ENCODE measurements around the gene SYNPR.

The SYNPR gene

DNA sequence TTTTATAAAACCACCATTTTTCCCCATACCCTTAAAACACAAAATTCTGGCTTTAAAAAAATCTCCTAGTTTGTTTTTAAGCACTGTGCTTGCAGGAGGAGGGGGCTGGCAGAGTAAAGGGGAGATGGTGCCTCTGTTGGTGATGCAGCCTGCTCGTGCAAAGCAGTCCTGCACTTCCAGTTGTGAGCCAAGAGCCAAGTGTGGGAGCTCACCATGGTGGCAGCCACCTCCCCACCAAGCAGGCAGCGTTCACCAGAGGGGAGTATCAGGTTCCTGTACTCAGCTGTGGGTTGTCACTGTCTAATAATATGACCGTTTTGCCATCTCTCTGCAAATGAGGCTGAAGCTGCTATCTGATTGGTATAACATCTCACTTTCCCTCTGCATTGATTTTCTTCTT, 164.8 kb downstream of the SYNPR start:
- in situ Hi-C loops (cut with MboI; ENCODE audit: low pct_unique_long_range_greater_than_20kb, low sequenced_read_pairs): no loop called here
- no peak for DNase-seq

DNA sequence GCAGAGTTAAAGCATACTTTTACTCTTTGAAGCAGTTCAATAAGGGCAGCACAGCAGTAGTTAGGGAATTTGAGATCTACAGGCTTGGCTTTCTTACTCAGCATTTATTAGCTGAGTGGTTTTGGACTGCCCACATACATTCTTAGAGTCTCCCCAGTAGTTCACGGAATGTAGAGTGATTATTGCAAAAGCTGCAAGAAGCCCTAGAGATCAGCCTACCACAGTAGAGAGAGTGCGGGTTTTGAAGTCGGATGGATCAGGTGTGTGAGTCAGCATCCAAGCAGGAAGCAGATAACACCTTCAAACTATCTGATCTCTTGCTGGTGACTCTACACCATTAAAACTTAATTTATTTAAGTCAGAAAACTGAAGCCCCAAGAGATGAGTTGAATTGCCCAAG, 171.9 kb downstream of the SYNPR start:
- no peak for DNase-seq
- in situ Hi-C loops (cut with MboI; ENCODE audit: low pct_unique_long_range_greater_than_20kb, low sequenced_read_pairs): no loop called here

DNA sequence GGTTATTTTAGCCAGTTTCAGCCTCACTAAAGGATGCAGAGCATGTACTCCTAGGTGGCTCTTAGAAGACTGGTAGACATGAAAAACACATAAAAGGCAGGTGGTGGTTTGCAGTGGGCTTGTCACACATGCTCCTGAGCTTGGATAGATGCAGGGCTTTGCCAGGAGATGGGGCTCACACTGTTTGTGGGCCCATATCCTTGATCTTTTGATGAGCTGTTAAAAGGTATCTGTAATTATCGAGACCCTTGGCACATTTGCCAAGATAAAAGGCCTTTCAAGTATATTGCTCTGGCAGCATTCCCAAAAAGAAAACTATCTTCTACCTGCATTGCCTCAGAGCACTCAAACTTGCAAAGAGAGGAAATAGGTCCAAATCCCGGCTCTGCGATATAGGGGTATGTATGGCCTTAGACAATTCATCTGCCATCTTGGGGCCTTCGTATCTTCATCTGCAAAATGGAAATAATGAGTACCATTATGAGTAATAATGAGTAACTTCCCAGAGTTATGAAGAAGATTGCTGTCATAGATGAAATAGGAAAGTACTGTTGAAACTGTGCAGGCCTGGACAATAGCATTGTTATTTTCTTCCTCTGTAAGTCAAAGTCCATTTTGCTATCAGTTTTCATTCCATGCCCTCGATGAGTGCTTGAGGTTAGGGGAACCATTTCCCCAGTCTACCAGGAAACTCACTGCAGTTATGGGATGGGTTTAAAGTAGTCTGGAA, 172.7 kb downstream of the SYNPR start:
- in situ Hi-C loops (cut with MboI; ENCODE audit: low pct_unique_long_range_greater_than_20kb, low sequenced_read_pairs): no loop called here
- DNase-seq: no peak

DNA sequence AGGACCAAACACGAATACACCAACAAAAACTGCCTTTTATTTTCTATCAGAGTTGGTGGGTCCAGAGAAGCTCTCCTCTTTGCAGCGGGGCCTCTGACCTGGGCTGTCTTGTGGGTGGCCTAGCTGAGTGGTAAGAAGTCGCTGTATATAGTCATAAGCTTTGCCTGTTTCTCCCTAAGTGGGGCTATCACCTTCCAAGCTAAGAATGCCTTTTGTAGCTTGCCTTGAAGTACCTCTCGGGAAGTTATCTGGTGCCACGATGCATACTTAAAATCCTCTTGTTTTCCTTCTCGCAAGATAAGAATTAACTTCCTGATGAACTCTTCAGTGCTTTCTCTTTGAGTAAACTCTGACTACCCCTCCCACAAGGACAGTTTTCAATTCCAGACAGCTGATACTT, 178.8 kb downstream of the SYNPR start:
- no peak for DNase-seq
- in situ Hi-C loops (cut with MboI; ENCODE audit: low pct_unique_long_range_greater_than_20kb, low sequenced_read_pairs): no loop called here

DNA sequence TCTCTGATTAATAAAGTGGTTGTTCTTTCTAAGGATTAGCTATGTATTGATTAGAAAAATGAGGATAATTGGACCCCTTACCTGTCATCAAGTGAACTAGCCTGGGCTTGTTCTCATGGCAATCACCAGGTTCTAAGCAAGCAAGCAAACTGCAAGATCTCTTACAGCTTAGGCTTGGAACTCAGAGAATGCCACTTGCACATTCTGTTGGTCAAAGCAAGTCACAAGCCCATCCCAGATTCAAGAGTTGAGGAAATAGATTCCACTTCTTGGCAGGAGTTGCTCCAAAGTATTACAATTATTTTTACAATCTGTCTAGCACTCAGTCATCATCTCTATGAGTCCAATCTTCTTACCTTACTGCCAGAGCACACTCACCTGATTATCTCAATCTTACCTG, 180.3 kb downstream of the SYNPR start:
- no peak for DNase-seq
- in situ Hi-C loops (cut with MboI; ENCODE audit: low pct_unique_long_range_greater_than_20kb, low sequenced_read_pairs): no loop called here

DNA sequence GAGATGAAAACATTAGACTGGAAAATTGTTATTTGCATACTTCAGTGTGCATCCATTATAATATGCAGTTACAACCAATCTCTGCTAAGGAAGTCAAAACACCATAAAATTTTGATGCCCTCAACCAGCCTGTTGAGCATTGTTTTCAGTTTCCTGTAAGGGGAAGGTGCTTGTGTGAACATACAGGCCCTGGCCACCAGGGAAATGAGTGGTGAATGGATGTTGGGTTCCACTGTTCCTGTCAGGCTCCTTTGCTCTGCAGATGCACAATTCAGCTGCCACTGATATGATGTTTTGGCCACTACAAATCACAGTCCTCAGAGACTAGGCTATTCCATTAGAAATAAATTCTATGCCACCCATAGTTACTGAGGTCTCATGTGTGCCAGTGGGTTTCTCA, 184.6 kb downstream of the SYNPR start:
- in situ Hi-C loops (cut with MboI; ENCODE audit: low pct_unique_long_range_greater_than_20kb, low sequenced_read_pairs): no loop called here
- no peak for DNase-seq

DNA sequence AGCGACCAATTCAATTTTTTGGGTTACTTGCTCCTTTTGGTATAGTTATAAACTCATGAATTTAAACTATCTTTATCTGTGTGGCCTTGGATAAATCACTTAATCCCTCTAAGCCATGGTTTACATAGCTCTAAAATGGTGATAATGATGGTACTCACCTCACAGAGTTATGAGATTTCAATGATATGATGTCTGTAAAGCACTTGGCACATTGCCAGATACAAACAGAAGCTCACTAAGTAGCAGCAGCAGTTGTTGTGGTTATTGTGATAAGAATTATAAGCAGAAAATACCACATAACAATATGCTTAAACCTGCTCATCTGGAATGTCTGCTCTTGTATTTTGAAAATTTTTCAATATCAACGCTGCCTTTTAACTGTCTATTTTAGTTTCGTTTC, 189.3 kb downstream of the SYNPR start:
- in situ Hi-C loops (cut with MboI; ENCODE audit: low pct_unique_long_range_greater_than_20kb, low sequenced_read_pairs): no loop called here
- no peak for DNase-seq

DNA sequence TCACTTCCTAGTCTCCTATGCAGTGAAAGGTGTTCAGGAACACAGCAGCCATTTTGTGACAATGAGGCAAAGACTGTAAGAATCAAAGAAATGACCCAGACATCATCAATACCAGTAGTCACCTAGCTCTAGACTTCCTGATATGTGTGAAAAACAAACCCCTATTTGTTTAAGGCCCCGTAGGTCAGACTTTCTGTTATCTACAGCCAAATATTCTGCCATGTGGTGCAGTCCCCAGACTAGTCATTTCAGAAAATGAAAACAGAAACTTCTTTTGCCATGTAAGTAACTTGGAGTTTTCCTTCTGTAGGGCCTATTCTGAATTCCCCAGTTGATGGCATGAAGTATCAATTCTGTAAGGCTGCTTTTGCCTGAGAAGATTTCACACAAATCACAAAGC, 192.6 kb downstream of the SYNPR start:
- in situ Hi-C loops (cut with MboI; ENCODE audit: low pct_unique_long_range_greater_than_20kb, low sequenced_read_pairs): no loop called here
- no peak for DNase-seq

DNA sequence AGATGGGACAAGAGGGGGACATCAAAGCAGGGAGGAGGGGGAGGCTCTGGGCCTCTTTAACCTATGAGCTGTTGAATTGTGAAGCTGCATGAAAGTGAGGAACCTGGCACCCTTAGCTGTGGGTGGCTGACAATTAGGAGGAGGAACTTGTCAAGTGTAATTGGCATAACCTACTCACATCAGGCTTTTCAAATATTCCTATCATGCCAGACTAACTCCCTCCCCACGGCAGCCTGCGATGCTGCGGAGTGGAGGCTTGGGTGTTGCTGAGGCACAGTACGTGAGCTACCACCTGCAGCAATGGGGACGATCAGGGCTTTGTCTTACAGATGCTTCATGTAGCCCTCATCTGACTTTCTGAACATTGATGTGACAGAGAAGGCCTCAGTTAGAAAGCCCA, 193.7 kb downstream of the SYNPR start:
- no peak for DNase-seq
- in situ Hi-C loops (cut with MboI; ENCODE audit: low pct_unique_long_range_greater_than_20kb, low sequenced_read_pairs): no loop called here

DNA sequence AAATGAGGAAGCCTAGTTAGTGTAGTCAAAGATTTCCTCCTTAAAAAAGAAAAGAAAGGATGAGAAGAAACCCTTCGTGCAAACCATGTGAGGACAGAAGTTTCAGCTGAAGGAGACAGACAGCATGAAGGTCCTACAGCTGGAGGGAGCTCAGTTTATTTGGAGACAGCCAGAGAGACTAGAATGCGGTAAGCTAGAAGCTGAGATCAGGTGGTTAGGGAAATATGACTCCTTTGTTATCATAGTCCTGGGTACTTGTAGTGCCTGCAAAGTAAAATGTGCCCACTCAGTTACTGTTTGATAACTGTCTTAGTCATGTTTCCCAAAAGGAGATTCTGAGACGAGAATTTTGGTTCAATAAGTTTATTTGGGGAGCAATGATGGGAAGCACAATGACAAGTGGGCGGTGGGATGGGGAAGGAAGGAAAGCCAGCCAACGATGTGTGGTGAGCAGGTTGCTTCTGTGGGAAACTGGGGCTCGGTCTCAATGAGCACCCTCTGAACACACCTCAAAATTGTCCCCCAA, 195.6 kb downstream of the SYNPR start:
- no peak for DNase-seq
- in situ Hi-C loops (cut with MboI; ENCODE audit: low pct_unique_long_range_greater_than_20kb, low sequenced_read_pairs): no loop called here

DNA sequence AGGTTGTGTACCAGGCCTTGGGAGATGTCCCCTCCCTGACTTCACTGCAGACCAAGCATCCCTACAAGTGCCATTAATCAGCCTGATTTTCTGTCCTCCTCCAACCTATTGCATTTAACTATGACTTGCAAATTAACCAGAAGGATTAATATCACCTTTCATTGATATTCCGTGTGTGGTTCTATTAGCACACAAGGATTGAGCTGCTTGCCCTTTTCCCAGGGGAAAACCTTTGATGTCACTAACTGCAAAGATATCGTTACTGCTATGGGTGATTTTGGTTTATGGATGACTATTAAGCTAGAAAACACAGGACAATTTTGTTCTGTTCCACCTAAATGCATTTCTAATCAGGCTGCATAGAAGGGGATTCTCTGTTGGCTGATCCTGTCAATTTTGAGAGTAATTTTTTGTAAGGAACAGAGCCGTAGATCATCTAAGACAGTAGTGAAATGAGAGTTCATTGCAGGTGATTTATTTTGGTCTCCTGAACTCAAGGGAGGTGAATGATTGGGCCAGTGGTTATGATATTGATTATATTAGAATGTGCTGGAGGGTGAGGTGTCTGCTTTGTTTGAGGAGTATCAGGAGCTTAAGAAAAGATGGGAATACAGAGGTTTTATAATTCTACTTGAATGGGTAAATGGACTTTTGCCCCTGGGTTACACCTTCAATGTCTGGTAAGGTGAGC, 196.9 kb downstream of the SYNPR start:
- no peak for DNase-seq
- in situ Hi-C loops (cut with MboI; ENCODE audit: low pct_unique_long_range_greater_than_20kb, low sequenced_read_pairs): no loop called here

DNA sequence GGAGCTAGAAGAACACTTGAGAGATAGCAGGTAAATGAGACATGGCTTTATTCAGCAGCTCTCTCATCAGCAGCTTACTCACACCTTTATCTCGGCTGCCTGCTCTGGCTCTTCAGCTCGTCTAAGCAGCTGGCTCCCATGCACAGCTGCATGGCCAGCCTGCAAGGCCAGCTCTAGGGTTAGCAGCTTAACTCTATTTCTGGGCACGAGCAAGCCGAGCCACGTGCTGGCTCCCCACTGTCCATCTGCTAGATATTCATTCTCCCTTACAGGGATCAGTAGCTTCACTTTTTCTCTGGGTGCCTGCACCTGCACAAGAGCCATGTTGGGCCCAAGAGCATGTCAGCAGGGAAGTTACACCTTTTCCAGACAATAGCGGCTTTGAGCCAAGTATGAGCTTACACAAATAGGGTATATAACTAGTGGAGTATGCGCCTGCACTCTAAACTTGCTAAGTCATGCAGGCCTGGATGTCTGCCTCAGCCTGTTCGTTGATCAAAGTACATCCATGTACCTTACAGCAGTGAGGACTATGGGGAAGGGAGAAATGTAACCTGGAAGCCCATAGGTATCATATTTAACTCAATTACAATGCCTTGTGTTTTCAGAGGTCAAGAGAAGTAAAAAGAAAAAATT, 199.5 kb downstream of the SYNPR start:
- in situ Hi-C loops (cut with MboI; ENCODE audit: low pct_unique_long_range_greater_than_20kb, low sequenced_read_pairs): no loop called here
- no peak for DNase-seq

DNA sequence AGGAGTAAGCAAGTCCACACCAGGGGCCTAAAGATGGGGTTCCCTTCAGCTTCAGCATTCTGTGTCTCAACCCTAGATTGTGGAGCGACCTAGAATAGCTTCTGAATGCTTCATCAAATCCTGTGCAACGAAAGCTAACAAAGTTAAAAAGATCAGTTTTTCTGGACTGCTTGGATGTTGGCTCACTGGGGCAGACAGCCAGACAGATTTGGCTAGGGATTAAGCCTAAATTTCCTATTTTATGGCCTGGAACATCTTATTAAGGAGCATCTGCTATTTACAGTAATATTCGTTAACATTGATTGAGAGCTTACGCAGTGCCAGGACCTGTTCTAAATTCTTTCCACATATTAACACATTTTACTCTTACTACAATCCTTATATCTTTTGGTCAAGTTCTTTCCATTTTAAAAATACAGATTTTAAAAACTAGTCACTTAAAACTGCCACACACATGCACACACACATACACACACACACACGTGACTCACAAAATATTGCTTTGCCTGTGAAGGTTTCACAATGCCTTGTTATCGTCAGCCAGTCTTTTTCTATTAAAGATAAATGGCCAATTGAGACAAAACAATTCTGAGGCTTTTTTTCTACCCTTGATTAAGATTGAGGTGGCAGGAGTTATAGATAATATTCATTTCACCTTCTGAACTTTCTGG, 201.0 kb downstream of the SYNPR start:
- in situ Hi-C loops (cut with MboI; ENCODE audit: low pct_unique_long_range_greater_than_20kb, low sequenced_read_pairs): no loop called here
- no peak for DNase-seq

DNA sequence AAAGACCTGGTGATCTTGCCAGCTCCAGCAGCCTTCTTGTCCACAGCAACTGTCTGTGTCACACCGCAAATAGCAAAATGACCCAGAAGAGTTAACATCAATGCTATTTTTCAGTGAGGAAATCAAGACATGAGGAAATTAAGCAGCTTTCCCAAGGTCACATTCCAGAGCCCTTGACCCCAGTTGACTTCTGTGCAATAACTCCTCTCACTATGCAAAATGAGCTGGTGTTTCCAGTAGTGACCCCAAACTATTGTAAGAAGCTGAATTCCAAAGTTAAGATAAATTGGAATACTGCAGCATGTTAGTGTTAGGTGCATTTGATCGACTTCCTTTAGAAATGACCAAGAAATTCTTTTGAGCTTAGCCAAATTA, 201.5 kb downstream of the SYNPR start:
- in situ Hi-C loops (cut with MboI; ENCODE audit: low pct_unique_long_range_greater_than_20kb, low sequenced_read_pairs): no loop called here
- no peak for DNase-seq

DNA sequence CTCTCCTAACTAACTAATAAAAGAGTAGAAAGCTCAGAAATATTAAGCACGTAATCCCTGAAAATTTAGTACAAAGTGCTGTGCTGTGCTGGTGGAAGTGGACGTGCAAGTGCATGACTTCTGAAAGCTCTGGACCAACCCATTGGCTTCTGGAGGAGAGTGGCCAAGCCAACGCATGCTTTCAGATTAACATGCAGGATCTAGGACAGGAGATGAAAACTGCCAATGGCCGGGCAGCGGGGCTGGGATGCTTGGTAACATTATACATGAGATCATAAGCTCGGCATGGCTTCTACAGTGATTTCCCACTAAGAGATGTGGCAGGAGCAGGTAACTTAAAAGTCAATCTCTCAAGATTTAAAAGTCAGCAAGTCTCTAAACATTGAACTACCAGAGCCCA, 203.5 kb downstream of the SYNPR start:
- in situ Hi-C loops (cut with MboI; ENCODE audit: low pct_unique_long_range_greater_than_20kb, low sequenced_read_pairs): no loop called here
- DNase-seq: no peak

DNA sequence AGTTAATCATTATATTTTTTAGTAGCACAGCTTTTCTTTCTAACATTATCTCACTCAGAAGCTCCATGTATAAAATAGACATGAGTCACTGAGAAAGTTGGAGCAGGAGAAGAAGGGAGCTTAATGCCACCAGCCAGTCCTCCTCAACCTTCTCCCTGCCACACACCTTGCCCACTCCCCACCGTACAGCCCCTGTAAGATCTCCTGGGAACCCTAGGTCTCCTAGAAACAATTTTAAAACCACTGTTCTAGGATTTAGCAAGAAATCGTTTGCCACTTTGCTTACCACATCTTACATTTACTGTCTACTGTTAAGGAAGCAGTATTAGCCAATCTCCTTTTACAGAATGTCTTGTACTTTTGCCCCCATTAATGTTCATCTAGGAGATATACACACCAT, 204.2 kb downstream of the SYNPR start:
- in situ Hi-C loops (cut with MboI; ENCODE audit: low pct_unique_long_range_greater_than_20kb, low sequenced_read_pairs): no loop called here
- no peak for DNase-seq

DNA sequence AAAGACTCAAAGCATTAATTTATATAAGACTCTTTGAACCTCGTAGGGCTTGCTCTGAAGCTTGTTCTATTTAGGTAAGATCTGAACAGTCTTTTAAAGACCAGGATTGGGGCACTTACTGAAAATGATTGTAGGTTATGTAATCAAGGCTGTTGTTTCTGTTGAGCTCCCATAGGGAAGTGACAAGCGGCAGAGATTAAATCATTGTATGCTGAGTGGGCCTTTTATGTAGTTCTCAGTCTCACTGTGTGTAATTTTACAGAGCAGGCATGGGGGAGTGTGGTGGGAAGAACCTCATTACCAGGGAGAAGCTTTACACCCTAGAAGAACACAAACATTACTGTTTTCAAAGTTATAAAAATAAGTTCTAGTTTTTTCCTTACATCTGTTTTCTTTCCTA, 214.4 kb downstream of the SYNPR start:
- no peak for DNase-seq
- in situ Hi-C loops (cut with MboI; ENCODE audit: low pct_unique_long_range_greater_than_20kb, low sequenced_read_pairs): no loop called here

DNA sequence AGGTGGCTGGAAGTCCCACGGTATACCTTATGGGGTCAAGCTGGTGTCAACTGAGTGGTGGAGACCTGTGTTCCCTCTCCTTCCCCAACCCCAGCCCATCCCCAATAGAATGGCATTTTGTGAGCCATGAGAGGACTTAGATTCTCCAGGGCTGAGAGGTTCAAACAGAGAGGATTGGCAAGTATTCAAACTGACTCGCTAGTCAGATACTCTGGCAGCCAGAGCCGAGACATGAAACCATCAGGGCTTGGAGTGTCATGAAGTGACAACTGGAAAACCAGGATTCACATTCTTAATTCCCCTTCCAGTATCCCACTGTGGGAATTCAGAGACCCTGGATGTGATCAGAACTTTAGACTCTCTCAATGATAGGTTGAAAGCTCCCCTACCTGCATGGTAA, 215.0 kb downstream of the SYNPR start:
- in situ Hi-C loops (cut with MboI; ENCODE audit: low pct_unique_long_range_greater_than_20kb, low sequenced_read_pairs): no loop called here

DNA sequence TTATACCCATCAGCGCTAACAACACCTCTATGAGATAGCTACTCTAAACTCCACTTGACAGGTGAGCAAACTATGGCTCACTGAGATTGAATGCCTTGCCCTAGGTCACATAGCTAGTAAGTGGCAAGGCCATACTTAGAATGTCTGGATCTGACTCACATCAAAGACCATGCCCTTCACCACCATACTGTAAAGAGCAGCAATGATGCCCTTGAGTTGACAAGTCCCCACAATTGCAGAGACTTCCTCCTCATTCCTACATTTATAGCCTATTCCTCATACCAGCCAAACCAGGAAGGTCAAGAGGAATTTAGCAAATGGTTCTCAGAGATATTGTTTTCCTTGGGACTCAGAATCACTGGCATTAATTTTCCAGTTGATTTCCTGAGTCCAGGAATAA, 216.5 kb downstream of the SYNPR start:
- no peak for DNase-seq
- in situ Hi-C loops (cut with MboI; ENCODE audit: low pct_unique_long_range_greater_than_20kb, low sequenced_read_pairs): no loop called here

More for the DNA sequence above, 215.0 kb downstream of the SYNPR start:
- no peak for DNase-seq

DNA sequence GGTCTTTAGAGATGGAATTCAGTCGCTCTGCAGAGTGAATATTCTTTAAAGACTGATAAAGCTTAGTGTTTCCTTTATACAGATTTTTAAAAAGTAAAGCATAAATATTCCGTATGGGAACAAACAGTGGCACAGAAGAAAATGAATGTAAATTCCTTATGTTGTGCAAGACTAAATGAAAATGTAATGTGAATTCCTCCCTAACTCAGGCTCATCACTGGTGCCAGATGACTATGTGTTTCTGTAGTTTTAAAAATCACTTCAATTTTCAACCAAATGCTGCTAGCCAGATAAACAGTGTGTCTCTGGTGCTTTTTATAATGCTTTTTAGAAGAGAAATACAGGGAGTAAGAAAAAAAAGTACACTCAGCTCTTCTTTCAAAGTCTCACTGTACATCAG, 219.5 kb downstream of the SYNPR start:
- in situ Hi-C loops (cut with MboI; ENCODE audit: low pct_unique_long_range_greater_than_20kb, low sequenced_read_pairs): no loop called here
- no peak for DNase-seq

Measured in KBM-7 (cell line).